Measurements from ENCODE around the gene CLDN24.

The CLDN24 gene

DNA sequence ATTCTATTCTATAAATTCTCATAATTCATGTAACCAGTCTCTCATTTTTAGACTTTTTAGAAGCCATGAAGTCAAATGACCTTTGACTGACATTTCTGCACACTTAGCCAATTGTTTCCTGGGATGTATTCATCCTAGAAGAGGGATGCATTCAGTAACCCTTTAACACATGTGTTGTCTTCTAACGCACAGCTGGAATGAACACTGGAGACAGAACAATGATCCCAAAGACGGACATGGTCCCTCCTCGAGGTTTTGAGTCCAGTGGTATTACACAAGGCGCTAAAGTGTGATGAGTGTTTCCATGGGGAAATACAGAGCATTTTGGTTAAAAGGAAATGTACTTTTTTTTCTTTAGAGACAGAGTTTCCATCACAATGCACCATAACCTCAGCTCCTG, 39.8 kb upstream of the CLDN24 start:
- no peak overlapping the region for H3K4me3 ChIP-seq (ENCODE audit: control insufficient read depth, low read depth, low read length)
- TF ChIP-seq, protein P1, sequence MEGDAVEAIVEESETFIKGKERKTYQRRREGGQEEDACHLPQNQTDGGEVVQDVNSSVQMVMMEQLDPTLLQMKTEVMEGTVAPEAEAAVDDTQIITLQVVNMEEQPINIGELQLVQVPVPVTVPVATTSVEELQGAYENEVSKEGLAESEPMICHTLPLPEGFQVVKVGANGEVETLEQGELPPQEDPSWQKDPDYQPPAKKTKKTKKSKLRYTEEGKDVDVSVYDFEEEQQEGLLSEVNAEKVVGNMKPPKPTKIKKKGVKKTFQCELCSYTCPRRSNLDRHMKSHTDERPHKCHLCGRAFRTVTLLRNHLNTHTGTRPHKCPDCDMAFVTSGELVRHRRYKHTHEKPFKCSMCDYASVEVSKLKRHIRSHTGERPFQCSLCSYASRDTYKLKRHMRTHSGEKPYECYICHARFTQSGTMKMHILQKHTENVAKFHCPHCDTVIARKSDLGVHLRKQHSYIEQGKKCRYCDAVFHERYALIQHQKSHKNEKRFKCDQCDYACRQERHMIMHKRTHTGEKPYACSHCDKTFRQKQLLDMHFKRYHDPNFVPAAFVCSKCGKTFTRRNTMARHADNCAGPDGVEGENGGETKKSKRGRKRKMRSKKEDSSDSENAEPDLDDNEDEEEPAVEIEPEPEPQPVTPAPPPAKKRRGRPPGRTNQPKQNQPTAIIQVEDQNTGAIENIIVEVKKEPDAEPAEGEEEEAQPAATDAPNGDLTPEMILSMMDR (conservative IDR thresholded peaks at IDR 0.05; ENCODE audit: control insufficient read depth, insufficient read depth, low read depth, low read length), result no peak
- no peak for DNase-seq (ENCODE audit: low read depth)

DNA sequence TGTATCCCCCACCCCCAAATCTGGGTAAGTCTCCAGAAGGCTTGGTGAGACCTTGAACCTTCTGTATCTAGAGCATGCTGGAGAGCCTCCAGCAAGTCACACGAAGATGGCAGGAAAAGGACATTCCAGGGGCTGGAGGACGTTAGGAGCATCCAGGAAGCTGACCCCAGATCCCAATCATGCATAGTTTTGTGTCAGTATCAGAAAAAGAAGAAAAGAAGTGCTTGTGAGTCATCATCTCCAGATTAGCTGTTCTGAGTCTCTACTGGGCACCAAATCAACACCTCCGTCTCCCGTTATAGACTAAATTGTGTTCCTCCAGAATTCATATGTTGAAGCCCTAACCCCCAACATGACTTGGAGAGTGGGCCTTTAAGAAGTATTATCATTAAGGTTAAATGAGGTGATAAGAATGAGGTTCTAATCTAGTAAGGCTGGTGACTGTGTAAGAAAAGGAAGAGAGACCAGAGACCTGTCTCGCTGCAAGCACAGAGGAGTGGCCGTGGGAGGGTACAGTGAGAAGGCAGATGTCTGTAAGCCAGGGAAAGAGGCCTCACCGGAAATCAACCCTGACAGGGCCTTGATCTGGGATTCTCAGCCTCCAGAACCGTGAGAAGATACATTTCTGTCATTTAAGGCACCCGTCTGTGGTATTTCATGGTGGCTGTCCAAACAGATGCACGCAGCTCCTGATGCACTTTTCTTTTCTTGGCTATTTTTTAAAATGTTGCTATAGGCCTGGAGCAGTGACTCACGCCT, 38.1 kb upstream of the CLDN24 start:
- DNase-seq (ENCODE audit: low read depth), result peak; percentile 52
- TF ChIP-seq, protein P1 (conservative IDR thresholded peaks at IDR 0.05; ENCODE audit: control insufficient read depth, insufficient read depth, low read depth, low read length), result no peak
- no peak overlapping the region for H3K4me3 ChIP-seq (ENCODE audit: control insufficient read depth, low read depth, low read length)

DNA sequence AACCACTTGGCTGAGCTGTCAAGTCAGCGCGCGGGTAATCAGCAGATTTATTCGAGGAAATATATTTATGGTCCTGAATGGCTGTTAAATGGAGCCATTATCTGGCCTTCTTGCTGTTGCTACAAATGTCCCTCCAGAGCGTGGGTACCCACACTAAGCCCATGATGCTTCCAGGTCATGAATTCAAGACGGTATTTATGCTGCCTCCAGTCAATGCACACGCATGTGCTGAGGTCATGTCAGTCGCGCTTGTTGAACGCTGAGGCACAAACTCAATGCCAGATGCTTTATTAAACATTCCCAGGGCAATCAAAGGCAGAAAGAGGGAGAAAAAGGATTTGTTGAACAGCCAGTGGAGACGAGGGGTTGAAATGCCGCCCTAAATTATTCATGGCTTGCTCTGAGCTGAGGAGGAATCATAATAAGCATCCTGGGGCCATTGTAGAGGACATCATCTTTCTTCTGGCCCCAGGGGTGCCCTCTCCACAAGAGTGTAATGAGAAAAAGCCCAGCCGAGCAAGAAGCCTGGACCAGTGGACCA, 36.1 kb upstream of the CLDN24 start:
- H3K4me3 ChIP-seq (ENCODE audit: control insufficient read depth, low read depth, low read length), result no peak overlapping the region
- TF ChIP-seq, protein P1 (conservative IDR thresholded peaks at IDR 0.05; ENCODE audit: control insufficient read depth, insufficient read depth, low read depth, low read length), result no peak
- DNase-seq (ENCODE audit: low read depth), result no peak

DNA sequence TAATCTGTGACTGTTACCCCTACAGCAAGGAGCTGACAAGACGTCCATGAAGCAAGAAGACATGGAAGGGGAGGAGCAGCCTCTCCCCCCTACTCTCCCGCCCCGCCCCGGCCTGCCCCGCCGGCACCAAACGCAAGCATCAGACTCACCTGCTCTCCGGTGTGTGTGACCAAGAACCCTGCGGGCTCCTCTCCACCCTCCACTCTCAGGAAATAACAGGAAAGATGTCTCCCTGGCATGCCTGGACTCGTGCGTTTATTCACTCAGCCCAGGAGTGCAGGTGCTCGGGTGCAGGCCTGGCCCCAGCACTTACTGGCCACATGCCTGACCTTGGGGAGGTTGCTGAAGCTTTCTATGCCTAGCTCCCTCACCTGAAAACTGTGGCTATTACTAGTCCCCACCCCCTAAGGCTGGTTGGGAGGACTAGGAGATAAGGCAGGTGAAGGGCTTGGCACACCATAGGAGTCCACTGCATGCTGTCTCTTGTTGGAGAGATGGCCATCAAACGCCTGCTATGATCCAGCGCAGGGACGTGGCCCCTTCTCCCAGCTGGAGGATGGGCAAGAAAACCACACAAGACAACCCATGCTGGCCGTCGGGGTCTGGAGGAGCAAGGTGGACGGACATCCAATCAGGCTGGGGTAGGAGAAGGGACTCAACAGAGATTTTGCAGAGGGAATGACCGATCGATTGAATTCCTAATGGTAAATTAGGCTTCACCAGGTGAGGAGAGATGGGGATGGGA, 34.9 kb upstream of the CLDN24 start:
- no peak for DNase-seq (ENCODE audit: low read depth)
- no peak overlapping the region for H3K4me3 ChIP-seq (ENCODE audit: control insufficient read depth, low read depth, low read length)
- TF ChIP-seq, protein P1 (conservative IDR thresholded peaks at IDR 0.05; ENCODE audit: control insufficient read depth, insufficient read depth, low read depth, low read length), result no peak

DNA sequence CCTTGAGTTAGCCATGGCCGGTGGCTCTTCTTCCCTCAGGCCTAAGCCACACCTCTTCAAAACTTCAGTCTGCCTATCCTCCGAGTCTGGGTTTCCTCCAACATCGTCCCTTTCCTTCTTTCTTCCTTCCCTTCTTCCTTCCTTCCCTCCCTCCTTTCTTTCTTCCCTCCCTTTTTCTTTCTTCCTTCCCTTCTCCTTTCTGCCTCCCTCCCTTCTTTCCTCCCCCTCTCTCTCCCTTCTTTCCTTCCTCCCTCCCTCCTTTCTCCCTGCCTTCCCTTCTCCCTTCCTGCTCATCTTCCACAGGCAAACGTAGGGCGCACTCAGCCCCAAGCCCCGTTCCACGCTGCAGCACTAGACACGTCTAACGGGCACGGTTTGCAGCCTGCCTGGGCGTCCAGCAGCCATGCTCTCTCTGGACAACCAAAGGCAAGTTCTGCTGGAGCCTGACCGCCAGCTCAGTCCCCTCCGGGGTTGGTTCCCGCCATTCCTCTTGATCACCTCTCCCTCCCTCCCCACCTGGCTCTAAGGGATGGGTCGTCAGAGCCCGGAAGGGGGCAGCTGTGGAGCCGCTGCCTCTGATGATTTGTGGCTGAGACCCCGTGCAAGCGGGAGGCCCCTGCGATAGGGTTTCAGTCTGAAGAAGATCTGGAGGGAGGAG, 34.1 kb upstream of the CLDN24 start:
- TF ChIP-seq, protein P1 (conservative IDR thresholded peaks at IDR 0.05; ENCODE audit: control insufficient read depth, insufficient read depth, low read depth, low read length), result no peak
- no peak overlapping the region for H3K4me3 ChIP-seq (ENCODE audit: control insufficient read depth, low read depth, low read length)
- DNase-seq (ENCODE audit: low read depth), result no peak

DNA sequence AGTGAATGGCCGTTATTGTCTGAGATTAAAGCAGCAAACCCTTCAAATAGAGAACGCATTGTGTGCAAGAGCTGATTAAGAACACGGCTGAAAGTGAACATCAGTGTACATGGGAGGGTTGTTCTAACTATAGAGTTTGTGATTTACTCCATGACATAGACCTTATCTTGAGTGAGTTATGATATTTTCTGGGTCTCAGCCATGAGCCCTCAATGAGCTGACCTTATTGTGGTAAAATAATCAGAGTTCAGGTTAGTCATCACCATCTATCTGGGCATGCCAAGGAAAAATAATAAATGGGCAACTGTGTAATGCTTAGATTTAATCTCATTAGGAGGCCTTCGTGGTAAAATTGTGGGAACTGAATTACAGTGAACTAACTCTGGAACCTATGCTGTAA, 33.2 kb upstream of the CLDN24 start:
- DNase-seq (ENCODE audit: low read depth), result peak; percentile 56
- TF ChIP-seq, protein P1 (conservative IDR thresholded peaks at IDR 0.05; ENCODE audit: control insufficient read depth, insufficient read depth, low read depth, low read length), result no peak
- no peak overlapping the region for H3K4me3 ChIP-seq (ENCODE audit: control insufficient read depth, low read depth, low read length)

All from fibroblast of mammary gland (primary cell).